GM23248 (cell line): ENCODE results near the gene STEAP1. TPM values are rescaled to one million over a fixed set of nuclear protein-coding genes. Genes with fewer than 3 reads are reported as not detected.
"Not testable (repeated sequence)": the region's sequence is repeated elsewhere in the genome, so short reads cannot be mapped to it uniquely, and the experiment has no call there.

ENCODE experiments used
- DNase-seq: peaks from one replicate; pipeline ENCODE4 v3.0.0-alpha.2; 2015
- H2AFZ ChIP-seq: fragments of 200-600 bp; sonication (generic); 2 replicates; pipeline ENCODE4 v1.6.1; 2016; ENCODE audit warnings: antibody characterized with exemption
- H3F3A ChIP-seq: fragments of 200-600 bp; sonication (generic); 2 replicates; pipeline ENCODE4 v1.6.1; 2016; ENCODE audit warnings: mild to moderate bottlenecking, antibody characterized with exemption, mixed run types; ENCODE audit not compliant: insufficient read depth
- H3K27ac ChIP-seq: fragments of 200-600 bp; sonication (generic); 2 replicates; pipeline ENCODE4 v1.5.1; 2016; ENCODE audit warnings: mild to moderate bottlenecking
- H3K27me3 ChIP-seq: fragments of 200-600 bp; sonication (generic); replicated peaks from 2 replicates; pipeline ENCODE4 v1.6.1; 2016; ENCODE audit warnings: mild to moderate bottlenecking; ENCODE audit not compliant: insufficient read depth
- H3K36me3 ChIP-seq: fragments of 200-600 bp; sonication (generic); 2 replicates; pipeline ENCODE4 v1.6.1; 2016; ENCODE audit warnings: low read depth, mild to moderate bottlenecking
- H3K4me1 ChIP-seq: fragments of 200-600 bp; sonication (generic); 2 replicates; pipeline ENCODE4 v1.6.1; 2016; ENCODE audit warnings: mild to moderate bottlenecking; ENCODE audit not compliant: insufficient read depth
- H3K4me2 ChIP-seq: fragments of 200-600 bp; sonication (generic); one replicate; pipeline ENCODE4 v1.6.1; 2016; ENCODE audit warnings: mild to moderate bottlenecking; ENCODE audit not compliant: unreplicated experiment
- H3K4me3 ChIP-seq: fragments of 200-600 bp; sonication (generic); 2 replicates; pipeline ENCODE4 v1.5.1; 2016; ENCODE audit warnings: mild to moderate bottlenecking
- H3K79me2 ChIP-seq: fragments of 200-600 bp; sonication (generic); 2 replicates; pipeline ENCODE4 v1.6.1; 2016; ENCODE audit warnings: mild to moderate bottlenecking; ENCODE audit not compliant: insufficient read depth
- H3K9ac ChIP-seq: fragments of 200-600 bp; sonication (generic); 2 replicates; pipeline ENCODE4 v1.6.1; 2016; ENCODE audit warnings: mild to moderate bottlenecking
- H3K9me2 ChIP-seq: fragments of 200-600 bp; sonication (generic); 2 replicates; pipeline ENCODE4 v1.6.1; 2016; ENCODE audit warnings: mixed run types, mild to moderate bottlenecking, moderate library complexity; ENCODE audit not compliant: insufficient read depth
- H3K9me3 ChIP-seq: fragments of 200-600 bp; sonication (generic); one replicate; pipeline ENCODE4 v1.6.1; 2017; ENCODE audit warnings: low read depth
- H4K20me1 ChIP-seq: fragments of 200-600 bp; sonication (generic); 2 replicates; pipeline ENCODE4 v1.6.0; 2016; ENCODE audit not compliant: insufficient read depth
- EZH2 ChIP-seq: fragments of 200-600 bp; sonication (generic); IDR thresholded peaks from 2 replicates; pipeline ENCODE4 v1.6.1; 2018; ENCODE audit warnings: antibody characterized with exemption, mild to moderate bottlenecking; ENCODE audit not compliant: insufficient read depth, poor library complexity, severe bottlenecking
- EZH2phosphoT487 ChIP-seq: fragments of 200-600 bp; sonication (generic); IDR thresholded peaks from 2 replicates; pipeline ENCODE4 v1.6.1; 2018; ENCODE audit warnings: antibody characterized with exemption, moderate library complexity, mild to moderate bottlenecking, low read depth; ENCODE audit not compliant: insufficient read depth
- WGBS, 2 experiments: methylation state at CpG; one replicate each; pipeline ENCODE4 v1.1.6; 2015 to 2017; ENCODE audit warnings: low lambda C conversion rate in 2 of 2, low coverage in 1 of 2; ENCODE audit errors: missing lambda C conversion rate in 2 of 2; 5-methylcytosine and 5-hydroxymethylcytosine counted together
- in situ Hi-C: fragments of 300-500 bp; cut with MboI; formaldehyde crosslinking; loops from 2 replicates; pipeline ENCODE4 v1.15.0; 2020
- polyA plus RNA-seq: library from polyadenylated mRNA; unstranded; fragments of >200 nt; fragmentation: Nextera tagmentation; extraction: Ambion mirVana; gene quantifications from 2 replicates; pipeline ENCODE4 v1.2.1, GENCODE V29; 2016
- total RNA-seq: library from RNA; depleted of rRNA; stranded (reverse); fragments of >200 nt; shearing (Covaris generic); gene quantifications from 2 replicates; pipeline ENCODE4 v1.2.3, GENCODE V29; 2014

Gene STEAP1
- total and polyA plus RNA-seq, 2 experiments from 2014 or later = 97.7 to 140 TPM

- Histone ChIP-seq H3K4me2 (peak overlapping the region; percentile 60), H3K36me3 (no peaks in the 10 kb centered on the region), H3K9me2 (no peaks in the 10 kb centered on the region), H3F3A (peaks cover 42% of the 10 kb centered on the region), H3K4me1 (peaks cover 41% of the 10 kb centered on the region), H2AFZ (peak overlapping the region; percentile 12; the same call in 1 of the 2 replicates), H3K27me3 (no peaks in the 10 kb centered on the region), H4K20me1 (no peaks in the 10 kb centered on the region), H3K4me3 (peak overlapping the region; percentile 9; the same call in 1 of the 2 replicates), H3K79me2 (no peaks in the 10 kb centered on the region), H3K27ac (peak overlapping the region; percentile 93), H3K9ac (peak overlapping the region; percentile 25; the same call in 1 of the 2 replicates), H3K9me3 (no peaks in the 10 kb centered on the region)
- DNase-seq = peak; percentile 54
- in situ Hi-C loops = no loop called here
- WGBS, 2 experiments = 32 to 46% methylated on average over 1 of the region's 1 CpG
- no peak for TF ChIP-seq EZH2
- TF ChIP-seq EZH2phosphoT487 = no peak
Measured at GRCh38 chr7:90180011-90180585, 25.8 kb downstream of the STEAP1 start.

GRCh38 chr7:90180649-90181048 is 26.4 kb downstream of the STEAP1 start:
- TF ChIP-seq EZH2phosphoT487 (no peak), EZH2 (no peak)

GRCh38 chr7:90181485-90181884 is 27.2 kb downstream of the STEAP1 start:
- Histone ChIP-seq H3K9ac (no peak overlapping the region), H3K36me3 (no peaks in the 10 kb centered on the region), H3K27me3 (no peaks in the 10 kb centered on the region), H4K20me1 (no peaks in the 10 kb centered on the region), H2AFZ (no peak overlapping the region), H3K4me3 (no peak overlapping the region), H3K9me3 (no peaks in the 10 kb centered on the region), H3K4me1 (peaks cover 41% of the 10 kb centered on the region), H3K79me2 (no peaks in the 10 kb centered on the region), H3K9me2 (no peaks in the 10 kb centered on the region), H3F3A (peaks cover 42% of the 10 kb centered on the region), H3K27ac (no peak overlapping the region), H3K4me2 (no peak overlapping the region)
- in situ Hi-C loops = no loop called here
- DNase-seq = no peak
- TF ChIP-seq EZH2 = no peak
- TF ChIP-seq EZH2phosphoT487 = no peak

More at GRCh38 chr7:90180649-90181048, 26.4 kb downstream of the STEAP1 start:
- Histone ChIP-seq H3K36me3 (no peaks in the 10 kb centered on the region), H2AFZ (peak overlapping the region; percentile 12; the same call in 1 of the 2 replicates), H3K4me3 (no peak overlapping the region), H3K9me2 (no peaks in the 10 kb centered on the region), H3K4me2 (peak overlapping the region; percentile 60), H3K4me1 (peaks cover 41% of the 10 kb centered on the region), H3K79me2 (no peaks in the 10 kb centered on the region), H3K27me3 (no peaks in the 10 kb centered on the region), H3K27ac (peak overlapping the region; percentile 93), H3K9me3 (no peaks in the 10 kb centered on the region), H4K20me1 (no peaks in the 10 kb centered on the region), H3F3A (peaks cover 42% of the 10 kb centered on the region), H3K9ac (peak overlapping the region; percentile 25; the same call in 1 of the 2 replicates)
- in situ Hi-C loops = no loop called here
- DNase-seq = peak; percentile 6

- in situ Hi-C loops = not testable (repeated sequence)
Measured at GRCh38 chr7:90186290-90186689, 32.0 kb downstream of the STEAP1 start.

GRCh38 chr7:90187507-90188050 is 33.3 kb downstream of the STEAP1 start:
- no peak for DNase-seq
- in situ Hi-C loops = no loop called here
- H3K27me3 ChIP-seq = no peaks in the 10 kb centered on the region
- no peaks in the 10 kb centered on the region for H3F3A ChIP-seq
- no peaks in the 10 kb centered on the region for H3K9me2 ChIP-seq
- no peak for TF ChIP-seq EZH2phosphoT487
- TF ChIP-seq EZH2 = no peak
- H4K20me1 ChIP-seq = no peaks in the 10 kb centered on the region
- H3K9ac ChIP-seq = no peak overlapping the region
- H2AFZ ChIP-seq = no peak overlapping the region
- no peaks in the 10 kb centered on the region for H3K4me1 ChIP-seq
- no peak overlapping the region for H3K4me2 ChIP-seq
- no peaks in the 10 kb centered on the region for H3K79me2 ChIP-seq
- no peak overlapping the region for H3K27ac ChIP-seq
- H3K9me3 ChIP-seq = no peaks in the 10 kb centered on the region
- no peaks in the 10 kb centered on the region for H3K36me3 ChIP-seq
- H3K4me3 ChIP-seq = no peak overlapping the region

More at GRCh38 chr7:90186290-90186689, 32.0 kb downstream of the STEAP1 start:
- H3K9me3 ChIP-seq, H3K4me3 ChIP-seq, H3F3A ChIP-seq, H3K4me1 ChIP-seq, H3K9ac ChIP-seq, H3K9me2 ChIP-seq, H3K27me3 ChIP-seq, H2AFZ ChIP-seq, DNase-seq, H3K4me2 ChIP-seq, H4K20me1 ChIP-seq, H3K36me3 ChIP-seq, H3K79me2 ChIP-seq, H3K27ac ChIP-seq: not testable (repeated sequence)
- WGBS, 2 experiments = 85 to 93% methylated on average over 4 of the region's 4 CpGs
